Upper lobe of left lung (tissue), 6 donors: ENCODE measurements around the gene CTBP1. TPM values are rescaled to one million over a fixed set of nuclear protein-coding genes. Genes with fewer than 3 reads are reported as not detected.

Experiments
- ATAC-seq, 2 donors: fragments of 200-7000 bp; cut with Tn5 transposase; one replicate each; pipeline ENCODE4 v1.9.1; 2022; ENCODE audit warnings: mild to moderate bottlenecking in 2 of 2, moderate library complexity in 2 of 2; ENCODE audit not compliant: low FRiP score in 2 of 2
- DNase-seq, 2 donors: peaks; one replicate each; pipeline ENCODE4 v3.0.0-alpha.2; 2019 to 2020
- H3K27ac ChIP-seq, 4 donors: fragments of 200-600 bp; sonication (generic); one replicate each; pipeline ENCODE4 v1.5.1; 2016 to 2019
- H3K27me3 ChIP-seq, 4 donors: fragments of 200-600 bp; sonication (generic); one replicate each; pipeline ENCODE4 v1.5.1; 2017 to 2019
- H3K36me3 ChIP-seq, 4 donors: fragments of 200-600 bp; sonication (generic); one replicate each; pipeline ENCODE4 v1.5.1; 2016 to 2019
- H3K4me1 ChIP-seq, 4 donors: fragments of 200-600 bp; sonication (generic); one replicate each; pipeline ENCODE4 v1.5.1; 2018 to 2019
- H3K4me3 ChIP-seq, 4 donors: fragments of 200-600 bp; sonication (generic); one replicate each; pipeline ENCODE4 v1.5.1; 2017 to 2019; ENCODE audit warnings: mild to moderate bottlenecking in 2 of 4, moderate library complexity in 1 of 4
- H3K9me3 ChIP-seq, 4 donors: fragments of 200-600 bp; sonication (generic); one replicate each; pipeline ENCODE4 v1.5.1; 2018 to 2019
- EP300 ChIP-seq, 4 donors: sonication (generic); formaldehyde crosslinking; IDR thresholded peaks; one replicate each; pipeline ENCODE4 v1.5.1; 2017; ENCODE audit warnings: antibody characterized with exemption in 4 of 4, control low read depth in 2 of 4
- POLR2A ChIP-seq, 4 donors: fragments of 450-650 bp; IDR thresholded peaks; one replicate each; pipeline ENCODE4 v1.5.1; 2016 to 2017; ENCODE audit warnings: antibody characterized with exemption in 4 of 4, mild to moderate bottlenecking in 2 of 4
- POLR2AphosphoS5 ChIP-seq, 2 donors: sonication (generic); formaldehyde crosslinking; IDR thresholded peaks; one replicate each; pipeline ENCODE4 v1.5.1; 2017; ENCODE audit warnings: antibody characterized with exemption in 2 of 2
- WGBS, 2 donors: methylation state at CpG; one replicate each; pipeline ENCODE4 v1.1.5; 2017 to 2018; 5-methylcytosine and 5-hydroxymethylcytosine counted together
- total RNA-seq, 6 donors: library from RNA; depleted of rRNA in 4 of 6; stranded (reverse); fragments of >200 nt in 4 of 6; gene quantifications; one replicate each; pipeline versions ENCODE4 v1.1.0 to v1.2.1, GENCODE V29; 2016 to 2021
- TF ChIP-seq, protein P1 (sequence below), 6 experiments: fragments of 450-650 bp in 4 of 6; fragments of 200-600 bp in 2 of 6; sonication (generic) in 2 of 6; IDR thresholded peaks; one replicate each; pipeline ENCODE4 v1.5.1; 2016 to 2019; ENCODE audit warnings: antibody characterized with exemption in 6 of 6
- donor health status: DM: no; HTN: no; CAD: no; lungs with moderate emphysema.
- donor health status: DM: no; HTN: yes; CAD: no; lungs with severe emphysema.

CTBP1 gene
- 100 to 1,000 TPM; 142 to 483 (median 213) TPM for total RNA-seq

DNA sequence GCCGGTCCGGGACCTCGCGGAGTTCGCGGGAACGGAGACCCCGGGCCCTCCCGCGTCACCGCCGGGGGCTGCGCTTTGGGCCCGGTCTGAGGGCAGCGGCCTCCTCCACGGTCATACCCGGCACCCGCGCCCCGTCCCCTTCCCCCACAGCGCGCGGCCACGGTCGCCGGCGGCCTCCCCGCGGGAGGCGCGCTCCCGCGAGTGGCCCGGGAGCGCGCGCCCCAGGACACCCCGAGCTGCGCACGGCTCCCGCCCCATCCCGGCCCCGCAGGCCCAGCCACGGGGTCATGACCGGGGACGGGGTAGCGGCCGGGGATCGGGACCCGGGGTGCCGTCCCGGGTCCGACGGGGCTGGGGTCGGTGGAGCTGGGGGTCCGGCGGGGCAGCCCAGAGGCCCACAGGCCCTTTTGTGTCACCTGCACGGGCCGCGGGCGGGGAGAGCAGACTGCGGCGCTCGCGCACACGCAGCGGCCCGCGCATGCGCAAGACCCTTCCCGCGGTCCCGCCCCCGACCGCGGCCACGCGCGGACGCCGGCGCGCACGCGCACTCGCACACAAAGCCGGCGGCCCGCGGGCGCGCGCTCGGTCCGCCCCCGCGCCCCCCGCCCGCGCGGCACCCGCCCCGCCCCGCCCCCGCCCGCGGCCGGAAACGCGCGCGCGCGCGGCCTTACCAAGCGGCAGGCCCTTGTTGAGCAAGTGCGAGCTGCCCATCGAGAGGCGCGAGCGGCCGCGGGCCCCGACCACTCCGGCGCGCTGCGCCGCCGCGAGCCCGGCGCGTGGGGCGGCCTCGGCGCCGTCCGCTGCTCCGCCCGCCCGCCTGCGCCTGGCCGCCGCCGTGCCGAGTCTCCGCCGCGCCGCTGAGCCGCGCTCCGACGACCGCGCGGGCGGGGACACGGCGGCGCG lies at the start of gene CTBP1:
Gene CTBP1, minus strand, starts transcription at position 886 of the 903 bp plus-strand sequence. CDS start 7,799 bp downstream, outside the sequence.
- DNase-seq (peak; percentile 82 to 97), ATAC-seq (peak; percentile 73 to 85)
- H3K27ac ChIP-seq, result peak within 1 kb of the TSS; percentile 95 to 99 (median 98)
- no peaks in the 10 kb centered on the region for H3K9me3 ChIP-seq
- no CpG with 5 or more reads among the region's 163 CpGs for WGBS, 2 donors
- TF ChIP-seq, protein P1, sequence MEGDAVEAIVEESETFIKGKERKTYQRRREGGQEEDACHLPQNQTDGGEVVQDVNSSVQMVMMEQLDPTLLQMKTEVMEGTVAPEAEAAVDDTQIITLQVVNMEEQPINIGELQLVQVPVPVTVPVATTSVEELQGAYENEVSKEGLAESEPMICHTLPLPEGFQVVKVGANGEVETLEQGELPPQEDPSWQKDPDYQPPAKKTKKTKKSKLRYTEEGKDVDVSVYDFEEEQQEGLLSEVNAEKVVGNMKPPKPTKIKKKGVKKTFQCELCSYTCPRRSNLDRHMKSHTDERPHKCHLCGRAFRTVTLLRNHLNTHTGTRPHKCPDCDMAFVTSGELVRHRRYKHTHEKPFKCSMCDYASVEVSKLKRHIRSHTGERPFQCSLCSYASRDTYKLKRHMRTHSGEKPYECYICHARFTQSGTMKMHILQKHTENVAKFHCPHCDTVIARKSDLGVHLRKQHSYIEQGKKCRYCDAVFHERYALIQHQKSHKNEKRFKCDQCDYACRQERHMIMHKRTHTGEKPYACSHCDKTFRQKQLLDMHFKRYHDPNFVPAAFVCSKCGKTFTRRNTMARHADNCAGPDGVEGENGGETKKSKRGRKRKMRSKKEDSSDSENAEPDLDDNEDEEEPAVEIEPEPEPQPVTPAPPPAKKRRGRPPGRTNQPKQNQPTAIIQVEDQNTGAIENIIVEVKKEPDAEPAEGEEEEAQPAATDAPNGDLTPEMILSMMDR (IDR thresholded peaks at IDR 0.05), result peak in 1 of 6 experiments; percentile 9
- TF ChIP-seq POLR2AphosphoS5 (IDR thresholded peaks at IDR 0.05), result peak; percentile 47 to 53
- TF ChIP-seq POLR2A (IDR thresholded peaks at IDR 0.05), result peak in 3 of 4 donors; percentile 56 to 88 (median 78)
- TF ChIP-seq EP300 (IDR thresholded peaks at IDR 0.05), result no peak
- H3K4me1 ChIP-seq, result peaks cover 55 to 69% (median 55%) of the 10 kb centered on the region in 4 donors
- H3K27me3 ChIP-seq, result no peaks in the 10 kb centered on the region
- H3K36me3 ChIP-seq, result peaks cover 0 to 4% (median 0%) of the 10 kb centered on the region in 4 donors
- peak within 1 kb of the TSS; percentile 63 to 95 (median 77) for H3K4me3 ChIP-seq

DNA sequence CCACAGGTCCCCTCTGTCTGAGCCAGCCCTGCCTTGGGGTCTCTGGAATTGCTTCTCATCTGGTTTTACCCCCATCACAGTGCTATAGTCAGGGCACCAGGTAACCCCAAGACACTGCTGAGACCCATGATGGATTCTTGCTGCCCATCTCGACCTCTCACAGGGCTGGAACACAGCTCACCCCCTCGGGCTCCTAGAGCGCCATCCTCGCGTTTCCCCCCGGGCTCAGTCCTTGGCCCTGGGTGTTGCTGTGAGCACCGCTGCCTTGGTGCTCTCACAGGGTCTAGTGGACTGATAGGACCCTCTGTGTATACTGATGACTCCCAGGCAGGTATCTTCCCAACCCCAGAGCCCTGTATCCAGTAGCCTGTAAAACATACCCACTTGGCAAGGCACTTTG lies 49.5 kb upstream of the CTBP1 start:
- Histone ChIP-seq H3K4me3 (no peak overlapping the region), H3K9me3 (no peaks in the 10 kb centered on the region), H3K27me3 (no peaks in the 10 kb centered on the region), H3K36me3 (peaks cover 0 to 55% (median 23%) of the 10 kb centered on the region in 4 donors), H3K4me1 (peaks cover 14 to 38% (median 23%) of the 10 kb centered on the region in 4 donors), H3K27ac (no peak overlapping the region)
- no peak for ATAC-seq
- DNase-seq, result peak; percentile 16 to 30
- TF ChIP-seq POLR2AphosphoS5 (IDR thresholded peaks at IDR 0.05), result no peak
- TF ChIP-seq EP300 (IDR thresholded peaks at IDR 0.05), result no peak
- no peak for TF ChIP-seq POLR2A (IDR thresholded peaks at IDR 0.05)
- TF ChIP-seq, protein P1 (IDR thresholded peaks at IDR 0.05), result no peak
- WGBS, 2 donors, result 97 to 98% methylated on average over 7 of the region's 7 CpGs

DNA sequence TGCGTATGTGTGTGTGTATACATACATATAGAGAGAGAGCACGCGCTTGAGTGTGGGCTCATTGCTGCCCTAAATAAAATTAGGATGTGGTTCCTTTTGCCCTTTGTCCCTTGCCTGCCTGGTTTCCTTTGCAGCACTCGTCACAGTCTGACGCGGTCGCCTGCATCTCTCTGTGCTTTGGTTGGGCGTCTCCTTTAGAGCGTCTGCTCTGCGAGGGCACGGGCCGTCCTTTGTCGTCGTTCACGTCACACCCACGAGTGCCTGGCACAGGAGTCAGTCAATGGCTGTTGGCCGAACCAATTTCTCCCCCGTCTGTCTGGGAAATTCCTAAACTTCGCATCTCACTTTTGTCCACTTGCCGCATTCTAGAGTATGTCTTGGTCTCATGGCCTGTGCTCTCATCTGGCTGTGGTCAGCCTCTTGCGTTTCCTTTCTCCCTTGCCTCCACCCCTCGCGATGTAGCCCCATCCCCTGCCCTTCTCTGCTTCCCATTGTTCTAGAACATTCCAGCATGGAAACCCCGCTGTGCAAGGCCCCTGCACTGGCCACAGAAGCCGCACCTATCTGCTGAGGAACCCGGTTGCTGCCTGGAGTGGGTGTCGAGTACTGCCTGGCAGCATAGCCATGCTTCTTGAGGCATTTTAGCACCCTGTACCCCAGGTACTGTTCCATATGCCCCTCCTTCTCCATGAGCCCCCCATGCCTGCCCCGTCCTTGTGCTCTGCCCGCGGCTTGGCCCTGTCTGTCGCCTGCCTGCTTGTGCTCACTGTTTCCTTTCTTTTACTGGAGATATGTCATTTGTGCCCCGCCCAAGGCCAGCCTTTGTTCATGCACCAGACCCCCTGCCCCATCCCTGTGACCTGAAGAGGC lies 48.8 kb upstream of the CTBP1 start:
- H3K36me3 ChIP-seq, result peaks cover 0 to 55% (median 23%) of the 10 kb centered on the region in 4 donors
- ATAC-seq, result no peak
- H3K4me1 ChIP-seq, result peaks cover 14 to 42% (median 24%) of the 10 kb centered on the region in 4 donors
- no peaks in the 10 kb centered on the region for H3K9me3 ChIP-seq
- H3K27ac ChIP-seq, result no peak overlapping the region
- TF ChIP-seq EP300 (IDR thresholded peaks at IDR 0.05), result no peak
- no peak for TF ChIP-seq POLR2A (IDR thresholded peaks at IDR 0.05)
- TF ChIP-seq, protein P1 (IDR thresholded peaks at IDR 0.05), result no peak
- no peak for TF ChIP-seq POLR2AphosphoS5 (IDR thresholded peaks at IDR 0.05)
- H3K4me3 ChIP-seq, result no peak overlapping the region
- WGBS, 2 donors, result 78 to 93% methylated on average over 32 of the region's 32 CpGs
- H3K27me3 ChIP-seq, result no peaks in the 10 kb centered on the region
- DNase-seq, result peak; percentile 13 to 38

DNA sequence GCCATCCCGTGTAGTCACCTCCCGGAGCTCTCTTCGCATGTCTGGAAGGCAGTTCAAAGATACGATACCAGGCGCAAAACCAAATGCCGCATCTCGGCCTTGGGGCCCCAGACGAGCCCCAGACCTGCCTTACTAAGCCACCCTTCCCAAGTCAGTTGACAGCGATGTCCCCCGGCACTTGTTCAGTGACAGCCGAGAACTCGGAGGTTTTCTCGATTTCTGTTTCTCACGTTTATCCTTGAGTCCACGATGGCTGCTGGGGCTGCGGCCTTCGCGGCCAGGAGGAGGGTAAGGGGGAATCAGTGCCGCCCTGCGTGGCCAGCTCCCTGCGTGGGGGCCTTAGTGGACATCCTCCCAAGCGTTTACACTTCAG lies 48.1 kb upstream of the CTBP1 start:
- Histone ChIP-seq H3K9me3 (no peaks in the 10 kb centered on the region), H3K27me3 (no peaks in the 10 kb centered on the region), H3K27ac (no peak overlapping the region), H3K4me1 (peaks cover 16 to 49% (median 28%) of the 10 kb centered on the region in 4 donors), H3K4me3 (no peak overlapping the region), H3K36me3 (peaks cover 0 to 55% (median 23%) of the 10 kb centered on the region in 4 donors)
- DNase-seq (peak; percentile 16 to 54), ATAC-seq (no peak)
- TF ChIP-seq, protein P1 (IDR thresholded peaks at IDR 0.05), result no peak
- TF ChIP-seq POLR2AphosphoS5 (IDR thresholded peaks at IDR 0.05), result no peak
- no peak for TF ChIP-seq EP300 (IDR thresholded peaks at IDR 0.05)
- no peak for TF ChIP-seq POLR2A (IDR thresholded peaks at IDR 0.05)
- WGBS, 2 donors, result 80 to 90% methylated on average over 22 of the region's 22 CpGs
